ENCODE results near the gene IZUMO4.

The IZUMO4 gene

DNA sequence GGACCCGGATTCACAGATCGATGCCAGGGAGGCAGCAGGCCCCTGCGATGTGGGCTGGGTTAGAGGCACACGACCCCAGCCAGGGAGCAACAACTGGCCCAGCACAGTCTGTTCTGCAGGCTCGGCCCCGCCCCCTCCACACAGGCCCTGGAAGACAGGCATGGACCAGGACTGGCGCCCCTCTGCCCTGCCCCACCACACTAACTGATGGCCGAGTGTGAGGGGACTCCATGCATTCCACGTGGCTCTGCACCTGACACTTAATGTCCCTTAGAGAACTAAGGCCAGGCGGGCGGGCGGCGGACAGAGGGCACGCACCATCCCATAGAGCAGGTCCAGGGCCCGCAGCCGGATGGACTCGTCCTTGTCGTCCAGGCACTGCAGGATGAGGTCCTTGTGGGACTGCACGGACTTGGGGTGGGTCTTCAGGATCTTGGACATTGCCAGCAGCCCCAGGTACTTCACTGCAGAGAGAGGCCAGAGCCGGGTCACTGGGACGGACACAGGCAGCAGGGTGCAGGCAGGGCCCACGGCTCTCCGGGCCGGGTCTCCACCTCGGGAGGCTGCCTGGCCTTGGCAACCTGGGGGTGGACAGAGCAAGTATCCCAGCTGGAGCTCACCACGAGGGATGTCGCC, 24.8 kb downstream of the IZUMO4 start:
- no peak overlapping the region for H3K4me3 ChIP-seq (ENCODE audit: low read depth in 1 of 2, low read length in 2 of 2)
- peaks cover 42% of the 10 kb centered on the region for H4K20me1 ChIP-seq (ENCODE audit: insufficient read depth, low read length)
- no peak overlapping the region for H3K27ac ChIP-seq (ENCODE audit: low read length)
- peaks cover 6% of the 10 kb centered on the region; the same call in 1 of the 2 replicates for H3K79me2 ChIP-seq (ENCODE audit: insufficient read depth, low read length)
- DNase-seq (no peak), ATAC-seq (ENCODE audit: insufficient read depth, low read depth) (no peak)
- H3K4me1 ChIP-seq (ENCODE audit: insufficient read depth, low read length), result no peaks in the 10 kb centered on the region
- no peak overlapping the region for H2AFZ ChIP-seq (ENCODE audit: low read depth, low read length)
- TF ChIP-seq, protein P1, sequence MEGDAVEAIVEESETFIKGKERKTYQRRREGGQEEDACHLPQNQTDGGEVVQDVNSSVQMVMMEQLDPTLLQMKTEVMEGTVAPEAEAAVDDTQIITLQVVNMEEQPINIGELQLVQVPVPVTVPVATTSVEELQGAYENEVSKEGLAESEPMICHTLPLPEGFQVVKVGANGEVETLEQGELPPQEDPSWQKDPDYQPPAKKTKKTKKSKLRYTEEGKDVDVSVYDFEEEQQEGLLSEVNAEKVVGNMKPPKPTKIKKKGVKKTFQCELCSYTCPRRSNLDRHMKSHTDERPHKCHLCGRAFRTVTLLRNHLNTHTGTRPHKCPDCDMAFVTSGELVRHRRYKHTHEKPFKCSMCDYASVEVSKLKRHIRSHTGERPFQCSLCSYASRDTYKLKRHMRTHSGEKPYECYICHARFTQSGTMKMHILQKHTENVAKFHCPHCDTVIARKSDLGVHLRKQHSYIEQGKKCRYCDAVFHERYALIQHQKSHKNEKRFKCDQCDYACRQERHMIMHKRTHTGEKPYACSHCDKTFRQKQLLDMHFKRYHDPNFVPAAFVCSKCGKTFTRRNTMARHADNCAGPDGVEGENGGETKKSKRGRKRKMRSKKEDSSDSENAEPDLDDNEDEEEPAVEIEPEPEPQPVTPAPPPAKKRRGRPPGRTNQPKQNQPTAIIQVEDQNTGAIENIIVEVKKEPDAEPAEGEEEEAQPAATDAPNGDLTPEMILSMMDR (IDR thresholded peaks at IDR 0.05; ENCODE audit: borderline replicate concordance, extremely low read depth, low read length, poor library complexity, severe bottlenecking), result no peak
- TF ChIP-seq EZH2 (IDR thresholded peaks at IDR 0.05; ENCODE audit: borderline replicate concordance, low read depth, low read length, severe bottlenecking), result no peak
- H3K9ac ChIP-seq (ENCODE audit: low read depth, low read length), result no peak overlapping the region
- H3K4me2 ChIP-seq (ENCODE audit: insufficient read depth, low read length), result no peak overlapping the region
- no peaks in the 10 kb centered on the region for H3K9me3 ChIP-seq (ENCODE audit: insufficient read depth, low read length, severe bottlenecking)
- no peaks in the 10 kb centered on the region for H3K27me3 ChIP-seq (ENCODE audit: insufficient read depth, low read length, poor library complexity)
- H3K36me3 ChIP-seq (ENCODE audit: insufficient read depth, low read length), result peaks cover 85% of the 10 kb centered on the region

DNA sequence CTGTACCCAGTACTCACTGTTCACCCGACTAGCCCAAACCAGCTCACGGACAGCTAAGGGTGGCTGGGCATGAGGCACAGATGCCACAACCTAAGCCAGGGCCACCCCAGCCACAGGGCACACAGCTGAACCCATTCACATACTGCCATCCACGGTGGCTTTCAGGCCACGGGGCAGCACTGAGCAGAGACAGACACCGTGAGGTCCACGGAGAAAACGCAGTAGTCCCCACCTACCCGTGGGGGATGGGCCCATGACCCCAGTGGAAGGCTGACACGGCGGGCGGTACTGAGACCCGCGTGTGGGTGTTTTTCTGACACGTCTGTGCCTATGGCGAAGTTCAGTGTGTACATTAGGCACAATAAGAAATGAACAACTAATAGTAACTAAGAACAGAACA, 25.5 kb downstream of the IZUMO4 start:
- Histone ChIP-seq H3K79me2 (ENCODE audit: insufficient read depth, low read length) (peaks cover 6% of the 10 kb centered on the region; the same call in 1 of the 2 replicates), H4K20me1 (ENCODE audit: insufficient read depth, low read length) (peaks cover 39% of the 10 kb centered on the region), H3K9ac (ENCODE audit: low read depth, low read length) (no peak overlapping the region), H3K4me3 (ENCODE audit: low read depth in 1 of 2, low read length in 2 of 2) (no peak overlapping the region), H3K27ac (ENCODE audit: low read length) (no peak overlapping the region), H3K36me3 (ENCODE audit: insufficient read depth, low read length) (peaks cover 85% of the 10 kb centered on the region), H3K4me1 (ENCODE audit: insufficient read depth, low read length) (no peaks in the 10 kb centered on the region), H3K4me2 (ENCODE audit: insufficient read depth, low read length) (no peak overlapping the region), H2AFZ (ENCODE audit: low read depth, low read length) (no peak overlapping the region), H3K9me3 (ENCODE audit: insufficient read depth, low read length, severe bottlenecking) (no peaks in the 10 kb centered on the region), H3K27me3 (ENCODE audit: insufficient read depth, low read length, poor library complexity) (no peaks in the 10 kb centered on the region)
- no peak for TF ChIP-seq EZH2 (IDR thresholded peaks at IDR 0.05; ENCODE audit: borderline replicate concordance, low read depth, low read length, severe bottlenecking)
- TF ChIP-seq, protein P1 (IDR thresholded peaks at IDR 0.05; ENCODE audit: borderline replicate concordance, extremely low read depth, low read length, poor library complexity, severe bottlenecking), result no peak
- ATAC-seq (ENCODE audit: insufficient read depth, low read depth) (no peak), DNase-seq (no peak)

DNA sequence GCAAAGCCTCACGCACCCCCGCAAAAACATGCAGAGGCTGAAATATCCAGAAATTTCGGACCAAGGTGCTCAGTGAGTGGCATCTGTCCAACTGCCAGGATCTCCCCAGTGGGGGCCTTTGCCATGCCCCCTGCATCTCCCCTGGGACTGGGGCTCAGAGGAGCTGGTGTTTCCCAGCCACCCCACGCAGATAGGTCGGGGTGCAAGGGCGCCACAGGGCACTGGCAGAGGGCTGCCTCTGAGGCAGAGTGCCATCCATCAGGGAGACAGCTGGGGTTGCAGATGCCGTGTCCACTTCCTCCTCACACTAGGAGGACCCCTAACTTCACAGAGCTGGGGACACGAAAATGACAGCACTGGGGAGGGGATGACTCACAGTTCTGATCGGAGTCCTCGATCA, 26.3 kb downstream of the IZUMO4 start:
- Histone ChIP-seq H3K4me2 (ENCODE audit: insufficient read depth, low read length) (no peak overlapping the region), H3K79me2 (ENCODE audit: insufficient read depth, low read length) (peaks cover 9% of the 10 kb centered on the region; the same call in 1 of the 2 replicates), H3K27me3 (ENCODE audit: insufficient read depth, low read length, poor library complexity) (no peaks in the 10 kb centered on the region), H3K27ac (ENCODE audit: low read length) (no peak overlapping the region), H2AFZ (ENCODE audit: low read depth, low read length) (no peak overlapping the region), H3K36me3 (ENCODE audit: insufficient read depth, low read length) (peaks cover 84% of the 10 kb centered on the region), H3K9me3 (ENCODE audit: insufficient read depth, low read length, severe bottlenecking) (no peaks in the 10 kb centered on the region), H4K20me1 (ENCODE audit: insufficient read depth, low read length) (peaks cover 42% of the 10 kb centered on the region), H3K4me1 (ENCODE audit: insufficient read depth, low read length) (no peaks in the 10 kb centered on the region), H3K4me3 (ENCODE audit: low read depth in 1 of 2, low read length in 2 of 2) (no peak overlapping the region), H3K9ac (ENCODE audit: low read depth, low read length) (no peak overlapping the region)
- DNase-seq (no peak), ATAC-seq (ENCODE audit: insufficient read depth, low read depth) (no peak)
- TF ChIP-seq, protein P1 (IDR thresholded peaks at IDR 0.05; ENCODE audit: borderline replicate concordance, extremely low read depth, low read length, poor library complexity, severe bottlenecking), result no peak
- no peak for TF ChIP-seq EZH2 (IDR thresholded peaks at IDR 0.05; ENCODE audit: borderline replicate concordance, low read depth, low read length, severe bottlenecking)
